CD4-positive, alpha-beta T cell (primary cell): ENCODE measurements around the gene CHRM3. TPM values are rescaled to one million over a fixed set of nuclear protein-coding genes. Genes with fewer than 3 reads are reported as not detected.

Experiments
- ATAC-seq: fragments of 200-7000 bp; cut with Tn5 transposase; one replicate; pipeline ENCODE4 v1.10.0; 2022; ENCODE audit warnings: mild to moderate bottlenecking; ENCODE audit not compliant: poor library complexity
- CTCF ChIA-PET: fragments of 350-600 bp; sonication (Branson Sonifier 250); formaldehyde crosslinking; loops from one replicate; lab custom pipeline; 2021; ENCODE audit warnings: antibody characterized with exemption, inconsistent platforms; lab: Charles Lee
- POLR2A ChIA-PET: fragments of 350-600 bp; sonication (Branson Sonifier 250); formaldehyde crosslinking; loops from one replicate; lab custom pipeline; 2021; ENCODE audit warnings: antibody characterized with exemption, inconsistent platforms; lab: Charles Lee
- DNase-seq, 14 experiments: peaks; one replicate each; pipeline ENCODE4 v3.0.0-alpha.2; 2013 to 2020; ENCODE audit warnings: mixed read lengths in 2 of 14
- H3K27ac ChIP-seq, 2 donors: one replicate each; pipeline versions ENCODE4 v1.5.1 to v1.7.0; 2013; ENCODE audit warnings: low read length in 2 of 2, low read depth in 1 of 2, mild to moderate bottlenecking in 1 of 2
- H3K27me3 ChIP-seq, 2 experiments: 1 replicate in 1 of 2; 2 replicates in 1 of 2; pipeline versions ENCODE4 v1.6.1 to v1.7.0; 2013; ENCODE audit warnings: low read length in 2 of 2, control low read depth in 1 of 2, mild to moderate bottlenecking in 1 of 2, moderate library complexity in 1 of 2; ENCODE audit not compliant: insufficient read depth in 2 of 2, control insufficient read depth in 1 of 2
- H3K36me3 ChIP-seq: one replicate; pipeline ENCODE4 v1.6.1; 2013; ENCODE audit warnings: low read length, control low read depth; ENCODE audit not compliant: insufficient read depth
- H3K4me1 ChIP-seq: one replicate; pipeline ENCODE4 v1.6.1; 2013; ENCODE audit warnings: low read length, control low read depth; ENCODE audit not compliant: insufficient read depth
- H3K4me3 ChIP-seq: one replicate; pipeline ENCODE4 v1.5.1; 2013; ENCODE audit warnings: mild to moderate bottlenecking, low read length, moderate library complexity
- H3K9me3 ChIP-seq, 2 experiments: 1 replicate in 1 of 2; 2 replicates in 1 of 2; pipeline versions ENCODE4 v1.6.1 to v1.7.0; 2013; ENCODE audit warnings: low read length in 2 of 2, mild to moderate bottlenecking in 2 of 2, control low read depth in 1 of 2, moderate library complexity in 1 of 2; ENCODE audit not compliant: control insufficient read depth in 1 of 2, insufficient read depth in 1 of 2
- H3K27ac Mint-ChIP-seq: one replicate; pipeline ENCODE4 v1.8.0; 2020; ENCODE audit warnings: mixed read lengths
- H3K27me3 Mint-ChIP-seq: one replicate; pipeline ENCODE4 v1.8.0; 2021; ENCODE audit warnings: mixed read lengths
- H3K36me3 Mint-ChIP-seq: one replicate; pipeline ENCODE4 v1.8.0; 2021; ENCODE audit warnings: low read depth, mixed read lengths
- H3K4me1 Mint-ChIP-seq: one replicate; pipeline ENCODE4 v1.8.0; 2021; ENCODE audit warnings: low read depth, mixed read lengths
- H3K4me3 Mint-ChIP-seq: one replicate; pipeline ENCODE4 v1.8.0; 2020; ENCODE audit warnings: mild to moderate bottlenecking, mixed read lengths
- H3K9me3 Mint-ChIP-seq: one replicate; pipeline ENCODE4 v1.8.0; 2020; ENCODE audit warnings: mixed read lengths
- intact Hi-C, 2 experiments: fragments of 100-400 bp; cut with DNase I in 1 of 2; cut with micrococcal nuclease in 1 of 2; formaldehyde crosslinking; loops; one replicate each; pipeline versions ENCODE4 v1.15.1 to v1.9.0; 2023 to 2025; cut with DNase I, micrococcal nuclease
- polyA plus RNA-seq, 2 donors: library from polyadenylated mRNA; unstranded; fragments of 120-200 nt; gene quantifications; one replicate each; pipeline ENCODE4 v1.2.1, GENCODE V29; 2013
- total RNA-seq, 174 experiments: library from RNA in 2 of 174; stranded (reverse) in 2 of 174; gene quantifications; one replicate each; pipeline ENCODE4 v1.2.3 and lab custom pipeline; 2021 to 2026
- TF ChIP-seq, protein P1 (sequence below): fragments of 200-600 bp; IDR thresholded peaks from one replicate; pipeline ENCODE4 v1.8.0; 2022; ENCODE audit warnings: antibody characterized with exemption, mild to moderate bottlenecking

CHRM3 gene
- total RNA-seq (under 1 TPM in 1 of 2 experiments, not detected in 1; 0.08 TPM), total RNA-seq (lab: John Stamatoyannopoulos, UW) (0.10 to 20.2 (median 0.82) reads per million in 172 experiments)
- 0.18 TPM for polyA plus RNA-seq (2013, experiment 1 of 2)
- polyA plus RNA-seq (2013, experiment 2 of 2): 0.57 TPM

DNA sequence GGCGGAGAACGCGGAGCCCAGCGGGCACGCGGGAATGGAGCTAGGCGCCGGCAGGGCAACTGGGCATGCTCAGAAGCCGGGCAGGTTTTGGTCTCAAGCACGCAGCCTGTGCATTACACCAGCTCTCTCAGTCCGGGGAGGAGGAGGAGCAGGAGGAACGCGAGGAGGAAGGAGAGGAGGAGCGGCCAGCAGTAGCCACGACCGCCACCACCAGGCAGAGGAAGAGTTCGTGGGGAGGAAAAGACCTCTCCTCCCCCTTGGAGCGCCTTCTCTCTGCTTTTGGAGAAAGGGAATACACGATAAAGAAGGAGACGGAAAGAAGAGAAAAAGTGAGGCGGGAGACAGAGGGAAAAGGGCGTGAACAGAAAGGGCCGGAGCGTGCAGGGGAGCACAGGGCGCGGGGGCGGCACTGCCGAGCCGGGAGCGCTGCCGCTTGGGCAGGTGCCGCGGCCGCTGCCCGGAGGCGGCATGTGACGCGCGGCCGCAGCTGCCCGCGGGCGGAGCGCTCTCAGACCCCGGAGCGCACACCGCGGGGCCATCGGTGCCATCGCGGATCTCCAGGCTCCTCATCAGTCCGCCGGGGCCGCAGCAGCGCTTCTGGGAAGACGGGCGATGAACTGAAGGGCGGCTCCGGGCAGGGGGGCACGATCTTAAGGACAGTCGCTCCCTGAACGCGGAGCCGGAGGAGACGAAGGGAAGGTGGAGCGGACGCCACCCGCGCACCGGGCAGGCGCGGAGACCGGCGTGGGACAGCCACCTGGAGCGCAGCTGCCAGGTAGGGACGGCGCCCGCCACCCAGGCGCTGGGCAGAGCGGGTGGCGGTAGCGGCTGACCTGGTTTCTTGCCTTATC is at the start of gene CHRM3:
Gene CHRM3 (plus strand): TSS at position 116 of the 851 bp plus-strand sequence. CDS start 520,884 bp downstream, outside the sequence.
- H3K27ac ChIP-seq: no peak within 1 kb of the TSS
- peak within 1 kb of the TSS; percentile 70 for H3K4me3 Mint-ChIP-seq
- H3K27me3 Mint-ChIP-seq: peaks cover 77% of the 10 kb centered on the region
- TF ChIP-seq, protein P1, sequence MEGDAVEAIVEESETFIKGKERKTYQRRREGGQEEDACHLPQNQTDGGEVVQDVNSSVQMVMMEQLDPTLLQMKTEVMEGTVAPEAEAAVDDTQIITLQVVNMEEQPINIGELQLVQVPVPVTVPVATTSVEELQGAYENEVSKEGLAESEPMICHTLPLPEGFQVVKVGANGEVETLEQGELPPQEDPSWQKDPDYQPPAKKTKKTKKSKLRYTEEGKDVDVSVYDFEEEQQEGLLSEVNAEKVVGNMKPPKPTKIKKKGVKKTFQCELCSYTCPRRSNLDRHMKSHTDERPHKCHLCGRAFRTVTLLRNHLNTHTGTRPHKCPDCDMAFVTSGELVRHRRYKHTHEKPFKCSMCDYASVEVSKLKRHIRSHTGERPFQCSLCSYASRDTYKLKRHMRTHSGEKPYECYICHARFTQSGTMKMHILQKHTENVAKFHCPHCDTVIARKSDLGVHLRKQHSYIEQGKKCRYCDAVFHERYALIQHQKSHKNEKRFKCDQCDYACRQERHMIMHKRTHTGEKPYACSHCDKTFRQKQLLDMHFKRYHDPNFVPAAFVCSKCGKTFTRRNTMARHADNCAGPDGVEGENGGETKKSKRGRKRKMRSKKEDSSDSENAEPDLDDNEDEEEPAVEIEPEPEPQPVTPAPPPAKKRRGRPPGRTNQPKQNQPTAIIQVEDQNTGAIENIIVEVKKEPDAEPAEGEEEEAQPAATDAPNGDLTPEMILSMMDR: no peak
- H3K36me3 ChIP-seq: no peaks in the 10 kb centered on the region
- H3K9me3 Mint-ChIP-seq: no peaks in the 10 kb centered on the region
- peaks cover 18% of the 10 kb centered on the region for H3K4me1 ChIP-seq
- POLR2A ChIA-PET: no interaction called here
- CTCF ChIA-PET: no interaction called here
- H3K4me1 Mint-ChIP-seq: peaks cover 24% of the 10 kb centered on the region
- intact Hi-C loops: no loop called here
- DNase-seq: peak in 1 of 14 experiments; percentile 13
- no peaks in the 10 kb centered on the region for H3K36me3 Mint-ChIP-seq
- H3K27me3 ChIP-seq: peaks cover 28 to 57% of the 10 kb centered on the region in 2 experiments
- peaks cover 0 to 13% of the 10 kb centered on the region in 2 experiments for H3K9me3 ChIP-seq
- ATAC-seq: no peak
- H3K4me3 ChIP-seq: peak within 1 kb of the TSS; percentile 11
- no peak within 1 kb of the TSS for H3K27ac Mint-ChIP-seq

DNA sequence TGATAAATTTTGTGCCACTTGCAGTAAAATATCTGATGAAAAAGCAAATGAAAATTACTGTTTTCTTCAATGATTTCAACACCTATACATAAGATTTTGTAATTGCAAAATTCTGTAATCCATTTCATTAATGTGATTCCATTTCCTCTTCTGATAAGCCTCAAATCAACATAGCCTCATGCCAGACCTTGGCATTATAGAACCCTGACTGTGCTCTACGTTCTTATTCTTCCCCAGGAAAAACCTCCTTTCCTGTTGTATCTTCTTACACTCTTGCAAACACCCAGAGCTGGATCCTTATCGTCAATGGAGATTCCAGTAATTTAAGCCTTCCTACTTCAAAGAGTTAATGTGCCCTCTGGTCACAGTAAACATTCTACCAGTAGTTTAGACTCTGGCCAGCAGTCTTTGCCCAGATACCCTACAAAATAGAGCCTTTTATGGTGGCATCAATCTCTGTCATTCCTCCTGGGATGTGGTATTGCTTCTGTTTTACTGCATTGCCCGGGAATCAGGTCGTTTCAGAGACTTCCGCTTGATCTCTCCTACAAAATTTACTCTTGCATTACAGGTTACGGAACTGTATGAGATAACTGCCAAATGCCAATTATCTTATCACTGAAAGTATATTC is 48.5 kb upstream of the CHRM3 start:
- intact Hi-C loops: no loop called here
- Mint-ChIP-seq H3K9me3 (no peaks in the 10 kb centered on the region), H3K4me3 (no peak overlapping the region), H3K27me3 (peaks cover 14% of the 10 kb centered on the region), H3K4me1 (no peaks in the 10 kb centered on the region), H3K36me3 (no peaks in the 10 kb centered on the region), H3K27ac (no peak overlapping the region)
- H3K36me3 ChIP-seq: no peaks in the 10 kb centered on the region
- POLR2A ChIA-PET: no interaction called here
- H3K9me3 ChIP-seq: no peaks in the 10 kb centered on the region
- ATAC-seq (no peak), DNase-seq (no peak)
- no peak overlapping the region for H3K4me3 ChIP-seq
- no peaks in the 10 kb centered on the region for H3K4me1 ChIP-seq
- CTCF ChIA-PET: no interaction called here
- TF ChIP-seq, protein P1: no peak
- no peaks in the 10 kb centered on the region for H3K27me3 ChIP-seq
- no peak overlapping the region for H3K27ac ChIP-seq

DNA sequence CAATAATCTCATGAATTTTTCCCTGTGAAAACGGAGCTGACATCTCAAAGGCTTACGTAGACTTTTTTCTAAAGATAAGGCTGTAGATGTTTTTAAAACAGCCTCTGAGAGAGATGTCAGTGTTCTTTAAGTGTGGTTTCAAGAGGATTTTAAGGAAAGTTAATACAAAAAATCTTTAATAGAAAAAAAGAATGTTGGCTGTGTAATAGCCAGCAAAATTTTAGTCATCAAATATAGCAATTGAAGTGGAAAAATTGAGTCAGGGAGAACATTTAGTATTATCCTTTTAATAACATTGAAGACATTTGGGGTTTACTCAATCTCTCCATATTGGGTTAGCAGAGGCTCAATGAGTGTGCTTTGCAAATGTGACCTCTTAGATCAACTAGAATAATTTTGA is 38.6 kb upstream of the CHRM3 start:
- Histone ChIP-seq H3K4me1 (no peaks in the 10 kb centered on the region), H3K9me3 (no peaks in the 10 kb centered on the region), H3K27ac (no peak overlapping the region), H3K27me3 (no peaks in the 10 kb centered on the region), H3K4me3 (no peak overlapping the region), H3K36me3 (no peaks in the 10 kb centered on the region)
- ATAC-seq: no peak
- Mint-ChIP-seq H3K36me3 (no peaks in the 10 kb centered on the region), H3K9me3 (no peaks in the 10 kb centered on the region), H3K4me1 (no peaks in the 10 kb centered on the region), H3K27me3 (peaks cover 4% of the 10 kb centered on the region), H3K4me3 (no peak overlapping the region), H3K27ac (no peak overlapping the region)
- CTCF ChIA-PET: no interaction called here
- TF ChIP-seq, protein P1: no peak
- DNase-seq: no peak
- intact Hi-C loops: no loop called here
- POLR2A ChIA-PET: no interaction called here
